ENCODE data around the gene NOTCH4. TPM values are rescaled to one million over a fixed set of nuclear protein-coding genes. Genes with fewer than 3 reads are reported as not detected.

Gene NOTCH4
- total and polyA plus RNA-seq, 9 of the 15 experiments (the other 6 are each of a cell fraction or from before 2014, with no cell fraction given) = 0.24 to 4.3 (median 1.7) TPM

DNA sequence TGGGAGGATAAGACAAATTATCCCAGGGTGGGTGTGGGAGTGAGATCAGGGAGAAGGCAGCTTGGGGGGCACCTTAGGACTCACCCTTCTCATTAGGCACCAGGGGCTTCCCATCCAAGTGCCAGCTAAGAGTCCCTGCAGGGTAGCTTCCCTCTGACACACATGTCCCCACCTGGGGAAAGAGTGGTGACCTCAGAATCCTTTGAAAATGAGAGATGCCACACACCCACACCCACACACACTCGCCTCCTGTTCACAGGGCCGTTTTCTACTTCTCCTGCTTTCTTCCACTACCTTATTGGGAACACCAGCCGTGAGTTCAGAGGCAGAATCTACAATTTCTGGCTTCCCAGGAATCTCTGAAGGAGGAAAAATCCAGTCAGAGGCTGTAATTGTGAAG is 40.8 kb downstream of the NOTCH4 start (continued):
- TF ChIP-seq, protein P1, sequence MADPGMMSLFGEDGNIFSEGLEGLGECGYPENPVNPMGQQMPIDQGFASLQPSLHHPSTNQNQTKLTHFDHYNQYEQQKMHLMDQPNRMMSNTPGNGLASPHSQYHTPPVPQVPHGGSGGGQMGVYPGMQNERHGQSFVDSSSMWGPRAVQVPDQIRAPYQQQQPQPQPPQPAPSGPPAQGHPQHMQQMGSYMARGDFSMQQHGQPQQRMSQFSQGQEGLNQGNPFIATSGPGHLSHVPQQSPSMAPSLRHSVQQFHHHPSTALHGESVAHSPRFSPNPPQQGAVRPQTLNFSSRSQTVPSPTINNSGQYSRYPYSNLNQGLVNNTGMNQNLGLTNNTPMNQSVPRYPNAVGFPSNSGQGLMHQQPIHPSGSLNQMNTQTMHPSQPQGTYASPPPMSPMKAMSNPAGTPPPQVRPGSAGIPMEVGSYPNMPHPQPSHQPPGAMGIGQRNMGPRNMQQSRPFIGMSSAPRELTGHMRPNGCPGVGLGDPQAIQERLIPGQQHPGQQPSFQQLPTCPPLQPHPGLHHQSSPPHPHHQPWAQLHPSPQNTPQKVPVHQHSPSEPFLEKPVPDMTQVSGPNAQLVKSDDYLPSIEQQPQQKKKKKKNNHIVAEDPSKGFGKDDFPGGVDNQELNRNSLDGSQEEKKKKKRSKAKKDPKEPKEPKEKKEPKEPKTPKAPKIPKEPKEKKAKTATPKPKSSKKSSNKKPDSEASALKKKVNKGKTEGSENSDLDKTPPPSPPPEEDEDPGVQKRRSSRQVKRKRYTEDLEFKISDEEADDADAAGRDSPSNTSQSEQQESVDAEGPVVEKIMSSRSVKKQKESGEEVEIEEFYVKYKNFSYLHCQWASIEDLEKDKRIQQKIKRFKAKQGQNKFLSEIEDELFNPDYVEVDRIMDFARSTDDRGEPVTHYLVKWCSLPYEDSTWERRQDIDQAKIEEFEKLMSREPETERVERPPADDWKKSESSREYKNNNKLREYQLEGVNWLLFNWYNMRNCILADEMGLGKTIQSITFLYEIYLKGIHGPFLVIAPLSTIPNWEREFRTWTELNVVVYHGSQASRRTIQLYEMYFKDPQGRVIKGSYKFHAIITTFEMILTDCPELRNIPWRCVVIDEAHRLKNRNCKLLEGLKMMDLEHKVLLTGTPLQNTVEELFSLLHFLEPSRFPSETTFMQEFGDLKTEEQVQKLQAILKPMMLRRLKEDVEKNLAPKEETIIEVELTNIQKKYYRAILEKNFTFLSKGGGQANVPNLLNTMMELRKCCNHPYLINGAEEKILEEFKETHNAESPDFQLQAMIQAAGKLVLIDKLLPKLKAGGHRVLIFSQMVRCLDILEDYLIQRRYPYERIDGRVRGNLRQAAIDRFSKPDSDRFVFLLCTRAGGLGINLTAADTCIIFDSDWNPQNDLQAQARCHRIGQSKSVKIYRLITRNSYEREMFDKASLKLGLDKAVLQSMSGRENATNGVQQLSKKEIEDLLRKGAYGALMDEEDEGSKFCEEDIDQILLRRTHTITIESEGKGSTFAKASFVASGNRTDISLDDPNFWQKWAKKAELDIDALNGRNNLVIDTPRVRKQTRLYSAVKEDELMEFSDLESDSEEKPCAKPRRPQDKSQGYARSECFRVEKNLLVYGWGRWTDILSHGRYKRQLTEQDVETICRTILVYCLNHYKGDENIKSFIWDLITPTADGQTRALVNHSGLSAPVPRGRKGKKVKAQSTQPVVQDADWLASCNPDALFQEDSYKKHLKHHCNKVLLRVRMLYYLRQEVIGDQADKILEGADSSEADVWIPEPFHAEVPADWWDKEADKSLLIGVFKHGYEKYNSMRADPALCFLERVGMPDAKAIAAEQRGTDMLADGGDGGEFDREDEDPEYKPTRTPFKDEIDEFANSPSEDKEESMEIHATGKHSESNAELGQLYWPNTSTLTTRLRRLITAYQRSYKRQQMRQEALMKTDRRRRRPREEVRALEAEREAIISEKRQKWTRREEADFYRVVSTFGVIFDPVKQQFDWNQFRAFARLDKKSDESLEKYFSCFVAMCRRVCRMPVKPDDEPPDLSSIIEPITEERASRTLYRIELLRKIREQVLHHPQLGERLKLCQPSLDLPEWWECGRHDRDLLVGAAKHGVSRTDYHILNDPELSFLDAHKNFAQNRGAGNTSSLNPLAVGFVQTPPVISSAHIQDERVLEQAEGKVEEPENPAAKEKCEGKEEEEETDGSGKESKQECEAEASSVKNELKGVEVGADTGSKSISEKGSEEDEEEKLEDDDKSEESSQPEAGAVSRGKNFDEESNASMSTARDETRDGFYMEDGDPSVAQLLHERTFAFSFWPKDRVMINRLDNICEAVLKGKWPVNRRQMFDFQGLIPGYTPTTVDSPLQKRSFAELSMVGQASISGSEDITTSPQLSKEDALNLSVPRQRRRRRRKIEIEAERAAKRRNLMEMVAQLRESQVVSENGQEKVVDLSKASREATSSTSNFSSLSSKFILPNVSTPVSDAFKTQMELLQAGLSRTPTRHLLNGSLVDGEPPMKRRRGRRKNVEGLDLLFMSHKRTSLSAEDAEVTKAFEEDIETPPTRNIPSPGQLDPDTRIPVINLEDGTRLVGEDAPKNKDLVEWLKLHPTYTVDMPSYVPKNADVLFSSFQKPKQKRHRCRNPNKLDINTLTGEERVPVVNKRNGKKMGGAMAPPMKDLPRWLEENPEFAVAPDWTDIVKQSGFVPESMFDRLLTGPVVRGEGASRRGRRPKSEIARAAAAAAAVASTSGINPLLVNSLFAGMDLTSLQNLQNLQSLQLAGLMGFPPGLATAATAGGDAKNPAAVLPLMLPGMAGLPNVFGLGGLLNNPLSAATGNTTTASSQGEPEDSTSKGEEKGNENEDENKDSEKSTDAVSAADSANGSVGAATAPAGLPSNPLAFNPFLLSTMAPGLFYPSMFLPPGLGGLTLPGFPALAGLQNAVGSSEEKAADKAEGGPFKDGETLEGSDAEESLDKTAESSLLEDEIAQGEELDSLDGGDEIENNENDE (IDR thresholded peaks at IDR 0.05; ENCODE audit: low read depth, low read length) = no peak
- TF ChIP-seq ZNF174 (CRISPR knock-in tag; IDR thresholded peaks at IDR 0.05) (no peak), NR2F6 (CRISPR knock-in tag; IDR thresholded peaks at IDR 0.05) (no peak), NRF1 (conservative IDR thresholded peaks at IDR 0.05 in 1 of 2, IDR thresholded peaks at IDR 0.05 in 1 of 2) (no peak), ERF (CRISPR knock-in tag; IDR thresholded peaks at IDR 0.05) (no peak), RAD51 (IDR thresholded peaks at IDR 0.05; ENCODE audit: borderline replicate concordance, low read depth) (no peak), ZNF311 (CRISPR knock-in tag; IDR thresholded peaks at IDR 0.05) (no peak)
- TF ChIP-seq, protein P2, sequence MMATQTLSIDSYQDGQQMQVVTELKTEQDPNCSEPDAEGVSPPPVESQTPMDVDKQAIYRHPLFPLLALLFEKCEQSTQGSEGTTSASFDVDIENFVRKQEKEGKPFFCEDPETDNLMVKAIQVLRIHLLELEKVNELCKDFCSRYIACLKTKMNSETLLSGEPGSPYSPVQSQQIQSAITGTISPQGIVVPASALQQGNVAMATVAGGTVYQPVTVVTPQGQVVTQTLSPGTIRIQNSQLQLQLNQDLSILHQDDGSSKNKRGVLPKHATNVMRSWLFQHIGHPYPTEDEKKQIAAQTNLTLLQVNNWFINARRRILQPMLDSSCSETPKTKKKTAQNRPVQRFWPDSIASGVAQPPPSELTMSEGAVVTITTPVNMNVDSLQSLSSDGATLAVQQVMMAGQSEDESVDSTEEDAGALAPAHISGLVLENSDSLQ (IDR thresholded peaks at IDR 0.05) = no peak

Data from K562 (cell line).